ENCODE measurements around the gene ATP9A. TPM values are rescaled to one million over a fixed set of nuclear protein-coding genes. Genes with fewer than 3 reads are reported as not detected.

Gene ATP9A
- polyA plus RNA-seq, 3 donors: 0.04 TPM; not detected in 2

- Histone ChIP-seq H3K9me3 (replicated peaks in 1 of 2; ENCODE audit: control insufficient read depth in 1 of 2, insufficient read depth in 1 of 2, low read length in 2 of 2) (peaks cover 0 to 13% of the 10 kb centered on the region in 2 donors), H2AFZ (ENCODE audit: insufficient read depth, low read depth, low read length, poor library complexity, severe bottlenecking) (no peak overlapping the region), H4K20me1 (ENCODE audit: insufficient read depth, low read length) (no peaks in the 10 kb centered on the region), H3K79me2 (ENCODE audit: insufficient read depth, low read length) (no peaks in the 10 kb centered on the region), H3K4me1 (ENCODE audit: control insufficient read depth in 1 of 2, insufficient read depth in 2 of 2, low read length in 2 of 2) (no peaks in the 10 kb centered on the region), H3K27ac (ENCODE audit: low read depth in 1 of 2, low read length in 2 of 2) (no peak overlapping the region), H3K4me3 (replicated peaks in 1 of 3; ENCODE audit: low read depth in 2 of 3, low read length in 3 of 3) (no peak overlapping the region), H3K9ac (ENCODE audit: insufficient read depth, low read length, poor library complexity, severe bottlenecking) (no peak overlapping the region), H3K4me2 (replicated peaks; ENCODE audit: extremely low read depth, low read length, poor library complexity, severe bottlenecking) (no peak overlapping the region), H3K36me3 (replicated peaks in 1 of 2; ENCODE audit: control insufficient read depth in 1 of 2, insufficient read depth in 2 of 2, low read length in 2 of 2) (no peaks in the 10 kb centered on the region), H3K27me3 (ENCODE audit: control insufficient read depth in 2 of 2, insufficient read depth in 2 of 2, low read length in 2 of 2) (peaks cover 0 to 2% of the 10 kb centered on the region in 2 donors)
- Mint-ChIP-seq H3K36me3 (no peaks in the 10 kb centered on the region), H3K4me1 (no peaks in the 10 kb centered on the region), H3K27me3 (ENCODE audit: low read depth in 3 of 3) (peaks cover 2 to 8% (median 6%) of the 10 kb centered on the region in 3 donors), H3K4me3 (no peak overlapping the region), H3K9me3 (peaks cover 5 to 21% (median 15%) of the 10 kb centered on the region in 7 donors), H3K27ac (no peak overlapping the region)
- no peak for TF ChIP-seq CTCF (IDR thresholded peaks at IDR 0.05)
- intact Hi-C loops (cut with micrococcal nuclease): no loop called here
- no CpG with 5 or more reads among the region's 1 CpG for WGBS (ENCODE audit: insufficient coverage)
- DNase-seq: no peak
Measured at GRCh38 chr20:51775241-51775640, 7.1 kb upstream of the ATP9A start.

- intact Hi-C loops (cut with micrococcal nuclease): no loop called here
- Mint-ChIP-seq H3K4me3 (no peak overlapping the region), H3K27me3 (ENCODE audit: low read depth in 3 of 3) (peaks cover 21 to 28% (median 23%) of the 10 kb centered on the region in 3 donors), H3K36me3 (peaks cover 3 to 7% of the 10 kb centered on the region in 2 donors), H3K27ac (no peak overlapping the region), H3K4me1 (peaks cover 14% of the 10 kb centered on the region), H3K9me3 (peaks cover 0 to 9% (median 4%) of the 10 kb centered on the region in 7 donors)
- no peak overlapping the region for H3K27ac ChIP-seq (ENCODE audit: low read depth in 1 of 2, low read length in 2 of 2)
- H3K79me2 ChIP-seq (ENCODE audit: insufficient read depth, low read length): no peaks in the 10 kb centered on the region
- H2AFZ ChIP-seq (ENCODE audit: insufficient read depth, low read depth, low read length, poor library complexity, severe bottlenecking): no peak overlapping the region
- peaks cover 12 to 26% of the 10 kb centered on the region in 2 donors for H3K27me3 ChIP-seq (ENCODE audit: control insufficient read depth in 2 of 2, insufficient read depth in 2 of 2, low read length in 2 of 2)
- no peak for DNase-seq
- TF ChIP-seq CTCF (IDR thresholded peaks at IDR 0.05): no peak
- no peaks in the 10 kb centered on the region for H4K20me1 ChIP-seq (ENCODE audit: insufficient read depth, low read length)
- H3K4me2 ChIP-seq (replicated peaks; ENCODE audit: extremely low read depth, low read length, poor library complexity, severe bottlenecking): no peak overlapping the region
- H3K9ac ChIP-seq (ENCODE audit: insufficient read depth, low read length, poor library complexity, severe bottlenecking): no peak overlapping the region
- H3K4me3 ChIP-seq (replicated peaks in 1 of 3; ENCODE audit: low read depth in 2 of 3, low read length in 3 of 3): no peak overlapping the region
- WGBS (ENCODE audit: insufficient coverage): 78% methylated on average over 1 of the region's 4 CpGs
- H3K36me3 ChIP-seq (replicated peaks in 1 of 2; ENCODE audit: control insufficient read depth in 1 of 2, insufficient read depth in 2 of 2, low read length in 2 of 2): no peaks in the 10 kb centered on the region
- peaks cover 0 to 4% of the 10 kb centered on the region in 2 donors for H3K9me3 ChIP-seq (replicated peaks in 1 of 2; ENCODE audit: control insufficient read depth in 1 of 2, insufficient read depth in 1 of 2, low read length in 2 of 2)
- peaks cover 6 to 7% of the 10 kb centered on the region in 2 donors for H3K4me1 ChIP-seq (ENCODE audit: control insufficient read depth in 1 of 2, insufficient read depth in 2 of 2, low read length in 2 of 2)
Measured at GRCh38 chr20:51772236-51772635, 4.0 kb upstream of the ATP9A start.
